Kidney glomerular epithelial cell (primary cell): ENCODE measurements around the gene DPY19L2.
"Not testable (repeated sequence)": the region's sequence is repeated elsewhere in the genome, so short reads cannot be mapped to it uniquely, and the experiment has no call there.

Source experiments
- DNase-seq: peaks from one replicate; lab custom pipeline; 2025; lab: John Stamatoyannopoulos, UW

DPY19L2 gene

GRCh38 chr12:63529641-63530040, 138.7 kb downstream of the DPY19L2 start:
- not testable (repeated sequence) for DNase-seq

GRCh38 chr12:63525831-63526230, 142.5 kb downstream of the DPY19L2 start:
- no peak for DNase-seq

DNA sequence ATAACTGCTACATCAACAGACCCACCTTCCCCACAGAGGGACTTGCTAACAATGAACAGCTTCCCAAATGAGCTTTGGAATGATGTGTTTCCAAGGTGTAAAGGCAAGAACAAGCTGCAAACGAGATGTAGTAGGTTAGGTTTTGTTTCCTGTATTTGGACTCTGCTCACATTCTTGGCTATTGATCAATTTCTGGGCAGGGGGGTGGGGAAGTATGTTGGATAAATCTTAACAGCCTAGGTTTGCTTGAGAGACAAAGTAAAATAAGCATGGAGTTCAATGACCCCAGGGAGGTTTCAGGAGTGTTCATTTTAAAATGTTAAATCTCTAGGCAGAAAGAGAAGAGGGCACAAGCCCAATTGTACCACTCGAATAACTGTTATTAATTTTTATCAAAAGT, 146.6 kb downstream of the DPY19L2 start:
- DNase-seq, result no peak
